Measurements from ENCODE around the gene KCNQ5.

GRCh38 chr6:73203098-73203497 lies 581.2 kb downstream of the KCNQ5 start:
- TF ChIP-seq CTCF (IDR thresholded peaks at IDR 0.05) (no peak), POLR2A (IDR thresholded peaks at IDR 0.05) (no peak)
